HepG2 (cell line): Measurements from ENCODE around the gene CBX2. TPM values are rescaled to one million over a fixed set of nuclear protein-coding genes. Genes with fewer than 3 reads are reported as not detected.
A peak's percentile ranks its signal among the peaks of the same experiment; 100 is the strongest.

Source experiments
- AGO1 ChIP-seq: fragments of 200-400 bp; formaldehyde crosslinking; IDR thresholded peaks from 2 replicates; pipeline ENCODE4 v1.6.1; 2017; ENCODE audit warnings: mild to moderate bottlenecking, low read depth, low read length, moderate library complexity; ENCODE audit not compliant: poor library complexity, severe bottlenecking
- ATF7-NPFF ChIP-seq: sonication (generic); formaldehyde crosslinking; IDR thresholded peaks from 2 replicates; pipeline ENCODE4 v1.8.1; 2023; ENCODE audit warnings: mild to moderate bottlenecking, low read depth, missing genetic modification reagents, moderate library complexity
- BATF2 ChIP-seq: sonication (generic); formaldehyde crosslinking; IDR thresholded peaks from 2 replicates; pipeline ENCODE4 v1.8.0; 2022; ENCODE audit warnings: mild to moderate bottlenecking, missing genetic modification reagents, moderate library complexity
- CAMTA2 ChIP-seq: sonication (generic); formaldehyde crosslinking; IDR thresholded peaks from 2 replicates; pipeline ENCODE4 v1.4.0; 2020; ENCODE audit warnings: mild to moderate bottlenecking, missing genetic modification reagents, borderline replicate concordance
- CBX2 ChIP-seq, 2 experiments: fragments of 200-600 bp in 1 of 2; sonication (generic); formaldehyde crosslinking in 1 of 2; IDR thresholded peaks; 2 replicates each; pipeline versions ENCODE4 v1.7.0 to v1.8.1; 2018 to 2022; ENCODE audit warnings: low read depth in 2 of 2, low read length in 1 of 2, mild to moderate bottlenecking in 1 of 2, missing genetic modification reagents in 1 of 2
- CCDC6 ChIP-seq: sonication (generic); formaldehyde crosslinking; IDR thresholded peaks from 2 replicates; pipeline ENCODE4 v1.8.1; 2022; ENCODE audit warnings: mild to moderate bottlenecking, missing genetic modification reagents, moderate library complexity
- JARID2 ChIP-seq: sonication (generic); formaldehyde crosslinking; IDR thresholded peaks from 2 replicates; pipeline ENCODE4 v1.8.1; 2023; ENCODE audit warnings: missing genetic modification reagents, inconsistent platforms; ENCODE audit not compliant: insufficient replicate concordance
- KAT7 ChIP-seq: IDR thresholded peaks from 2 replicates; pipeline ENCODE4 v1.6.1; 2018; ENCODE audit warnings: borderline replicate concordance, missing compliant biosample characterization
- NFE2 ChIP-seq: sonication (generic); formaldehyde crosslinking; IDR thresholded peaks from 2 replicates; pipeline ENCODE4 v1.4.0; 2020; ENCODE audit warnings: missing genetic modification reagents
- NR2C2 ChIP-seq: sonication (generic); formaldehyde crosslinking; IDR thresholded peaks from 2 replicates; pipeline ENCODE4 v1.4.0; 2020; ENCODE audit warnings: missing genetic modification reagents, mild to moderate bottlenecking, moderate library complexity, borderline replicate concordance
- SAP130 ChIP-seq: IDR thresholded peaks from 2 replicates; pipeline ENCODE4 v1.6.1; 2016; ENCODE audit warnings: low read depth
- SP4 ChIP-seq: sonication (generic); formaldehyde crosslinking; IDR thresholded peaks from 2 replicates; pipeline ENCODE4 v1.8.1; 2023; ENCODE audit warnings: mild to moderate bottlenecking, missing genetic modification reagents
- TCF7 ChIP-seq: sonication (generic); IDR thresholded peaks from 2 replicates; pipeline ENCODE4 v1.6.1; 2016; ENCODE audit warnings: antibody characterized with exemption, low read depth
- THAP7 ChIP-seq: sonication (generic); formaldehyde crosslinking; IDR thresholded peaks from 2 replicates; pipeline ENCODE4 v1.8.1; 2023; ENCODE audit warnings: mild to moderate bottlenecking, missing genetic modification reagents
- TRAFD1 ChIP-seq: sonication (generic); formaldehyde crosslinking; IDR thresholded peaks from 2 replicates; pipeline ENCODE4 v1.5.1; 2020; ENCODE audit warnings: missing genetic modification reagents, mild to moderate bottlenecking, borderline replicate concordance
- ZNF124 ChIP-seq: sonication (generic); formaldehyde crosslinking; IDR thresholded peaks from 2 replicates; pipeline ENCODE4 v1.4.0; 2020; ENCODE audit warnings: missing genetic modification reagents
- ZNF350 ChIP-seq: sonication (generic); formaldehyde crosslinking; IDR thresholded peaks from 2 replicates; pipeline ENCODE4 v1.4.0; 2020; ENCODE audit warnings: mild to moderate bottlenecking, low read depth, missing genetic modification reagents, borderline replicate concordance
- ZNF556 ChIP-seq: sonication (generic); formaldehyde crosslinking; IDR thresholded peaks from 2 replicates; pipeline ENCODE4 v1.4.0; 2020; ENCODE audit warnings: mild to moderate bottlenecking, missing genetic modification reagents, borderline replicate concordance
- ZNF652 ChIP-seq: IDR thresholded peaks from 2 replicates; pipeline ENCODE4 v1.6.1; 2016; ENCODE audit warnings: low read depth, borderline replicate concordance
- ZNF687 ChIP-seq: sonication (generic); formaldehyde crosslinking; IDR thresholded peaks from 2 replicates; pipeline ENCODE4 v1.5.1; 2020; ENCODE audit warnings: mild to moderate bottlenecking, missing genetic modification reagents, moderate library complexity
- polyA plus RNA-seq, 8 experiments: library from polyadenylated mRNA; depleted of rRNA in 3 of 8; stranded (reverse) in 7 of 8; unstranded in 1 of 8; fragments of >200 nt; fragmentation: Illumina TruSeq in 4 of 8; extraction: Trizol in 4 of 8; gene quantifications; 2 replicates each; pipeline versions ENCODE4 v1.2.1 to v1.2.3, GENCODE V29; 2011 to 2016; ENCODE audit warnings: low read depth in 4 of 8, missing spikeins in 1 of 8, mixed read lengths in 1 of 8; ENCODE audit not compliant: insufficient read depth in 1 of 8
- total RNA-seq, 5 experiments: library from RNA; depleted of rRNA; stranded (reverse); fragments of >200 nt; fragmentation: Illumina TruSeq; extraction: Trizol; gene quantifications; 2 replicates each; pipeline ENCODE4 v1.2.3, GENCODE V29; 2016; ENCODE audit warnings: low read depth in 1 of 5

CBX2 gene
- total and polyA plus RNA-seq, 2 of the 13 experiments (the other 11 are each of a cell fraction or from before 2014, with no cell fraction given) = 14.5 to 31.1 TPM

GRCh38 chr17:79803997-79804855, 26.3 kb downstream of the CBX2 start (continued):
- TF ChIP-seq CCDC6 = peak; percentile 96
- no peak; the same call in 1 of the 2 replicates for TF ChIP-seq BATF2 (CRISPR knock-in tag)
- TF ChIP-seq ZNF652 (CRISPR knock-in tag) = 0 out of 2 replicates have a peak, but pooled peaks have one; percentile 13
- TF ChIP-seq ZNF687 (CRISPR knock-in tag) = peak; percentile 100
- peak; percentile 67; the same call in 1 of the 2 replicates for TF ChIP-seq ZNF350
- TF ChIP-seq SAP130 (CRISPR knock-in tag) = peak; percentile 60
- peak; percentile 66; the same call in 1 of the 2 replicates for TF ChIP-seq KAT7 (CRISPR knock-in tag)
- peak; percentile 44; the same call in 1 of the 2 replicates for TF ChIP-seq THAP7 (CRISPR knock-in tag)
- peak; percentile 82; the same call in 1 of the 2 replicates for TF ChIP-seq ZNF556 (CRISPR knock-in tag)
- TF ChIP-seq NFE2 (CRISPR knock-in tag) = no peak
- TF ChIP-seq ATF7-NPFF (CRISPR knock-in tag) = peak; percentile 96
- TF ChIP-seq SP4 = no peak
- peak; percentile 97; the same call in 1 of the 2 replicates for TF ChIP-seq CAMTA2 (CRISPR knock-in tag)
- TF ChIP-seq ZNF124 (CRISPR knock-in tag) = peak; percentile 72
- TF ChIP-seq TCF7 = no peak
- no peak for TF ChIP-seq AGO1
- TF ChIP-seq JARID2 (CRISPR knock-in tag) = no peak
- TF ChIP-seq NR2C2 (CRISPR knock-in tag) = peak; percentile 65
- TF ChIP-seq CBX2 (IDR thresholded peaks at IDR 0.05; ENCODE audit: low read depth, low read length) = peak; percentile 81; the same call in 1 of the 2 replicates
- peak; percentile 95; the same call in 1 of the 2 replicates for TF ChIP-seq CBX2 (CRISPR knock-in tag; IDR thresholded peaks at IDR 0.05; ENCODE audit: low read depth)
- no peak for TF ChIP-seq TRAFD1 (CRISPR knock-in tag)
